GM13976 (cell line): ENCODE data around the gene PGRMC2.
"Not testable (repeated sequence)": the region's sequence is repeated elsewhere in the genome, so short reads cannot be mapped to it uniquely, and the experiment has no call there.

Experiments
- DNase-seq: peaks from one replicate; pipeline ENCODE4 v3.0.0; 2012; ENCODE audit warnings: low spot score
- CTCF ChIP-seq: IDR thresholded peaks from 2 replicates; pipeline ENCODE4 v1.5.1; 2012; ENCODE audit warnings: borderline replicate concordance, mild to moderate bottlenecking; ENCODE audit not compliant: insufficient read depth; ENCODE audit errors: extremely low read depth, missing control alignments, control extremely low read depth
- in situ Hi-C: fragments of 300-500 bp; cut with MboI; formaldehyde crosslinking; loops from one replicate; pipeline ENCODE4 v1.12.0; 2022; ENCODE audit warnings: low sequenced_read_pairs, mixed read lengths, inconsistent platforms; ENCODE audit not compliant: unreplicated experiment

Gene PGRMC2

GRCh38 chr4:128256539-128256938 is 31.1 kb downstream of the PGRMC2 start:
- DNase-seq = no peak
- TF ChIP-seq CTCF = no peak
- in situ Hi-C loops = no loop called here

DNA sequence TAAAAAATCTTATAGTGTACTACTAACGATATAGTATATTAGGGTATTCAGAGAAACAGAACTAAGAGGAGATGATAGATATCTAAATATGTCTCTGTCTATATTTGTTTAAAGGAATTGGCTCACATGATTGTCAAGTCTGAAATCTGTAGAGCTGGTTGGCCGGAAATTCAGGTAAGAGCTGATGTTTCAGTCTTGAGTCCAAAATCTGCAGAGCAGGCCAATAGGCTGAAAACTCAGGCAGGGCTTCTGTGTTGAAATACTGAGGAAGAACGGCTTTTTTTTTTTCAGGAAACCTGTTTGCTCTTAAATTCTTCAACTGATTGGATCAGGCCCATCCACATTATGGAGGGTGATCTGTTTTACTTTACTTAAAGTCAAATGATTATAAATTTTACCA is 31.7 kb downstream of the PGRMC2 start:
- in situ Hi-C loops = no loop called here
- DNase-seq = no peak
- TF ChIP-seq CTCF = no peak

DNA sequence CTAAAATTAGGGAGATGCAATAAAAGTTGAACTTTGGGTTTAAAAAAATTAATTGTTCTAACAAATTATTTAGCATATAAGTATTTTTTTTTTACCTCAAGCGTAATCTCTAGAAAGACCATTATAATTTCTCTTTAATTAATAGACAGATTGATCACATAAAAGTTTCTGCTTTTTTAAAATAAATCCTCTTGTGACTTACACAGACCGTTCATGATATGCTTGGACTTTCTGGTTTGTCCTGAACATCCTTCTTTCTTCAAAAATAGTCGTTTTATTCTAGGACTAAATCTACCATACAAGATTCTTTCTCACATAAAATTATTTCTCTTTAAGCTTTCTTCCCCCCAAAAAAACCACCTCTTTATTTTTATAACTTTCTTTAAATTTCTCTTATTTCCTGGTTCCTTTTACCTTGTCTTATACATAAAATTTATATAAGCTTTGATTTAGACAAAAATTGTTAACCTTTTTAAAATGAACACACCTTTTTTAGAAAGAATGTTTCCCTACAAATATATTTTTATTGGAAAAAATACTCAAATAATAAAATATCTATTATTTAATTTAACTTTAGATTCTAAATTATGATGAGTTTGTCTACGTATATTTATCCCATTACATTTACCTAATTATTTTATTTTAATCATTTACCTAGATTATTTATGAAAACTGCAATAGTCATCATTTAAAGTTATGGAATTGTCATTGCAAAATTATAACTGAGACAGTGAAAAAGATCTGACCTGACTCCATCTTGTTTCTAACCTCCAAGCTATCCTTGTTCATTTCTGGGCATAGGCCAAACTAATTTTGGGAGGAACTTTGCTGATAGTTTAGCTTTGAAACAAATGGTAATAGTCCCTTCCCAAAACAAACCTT is 37.6 kb downstream of the PGRMC2 start:
- in situ Hi-C loops = no loop called here
- TF ChIP-seq CTCF = no peak
- no peak for DNase-seq

GRCh38 chr4:128247906-128248305 is 39.7 kb downstream of the PGRMC2 start:
- no peak for TF ChIP-seq CTCF
- in situ Hi-C loops = no loop called here
- DNase-seq = no peak

DNA sequence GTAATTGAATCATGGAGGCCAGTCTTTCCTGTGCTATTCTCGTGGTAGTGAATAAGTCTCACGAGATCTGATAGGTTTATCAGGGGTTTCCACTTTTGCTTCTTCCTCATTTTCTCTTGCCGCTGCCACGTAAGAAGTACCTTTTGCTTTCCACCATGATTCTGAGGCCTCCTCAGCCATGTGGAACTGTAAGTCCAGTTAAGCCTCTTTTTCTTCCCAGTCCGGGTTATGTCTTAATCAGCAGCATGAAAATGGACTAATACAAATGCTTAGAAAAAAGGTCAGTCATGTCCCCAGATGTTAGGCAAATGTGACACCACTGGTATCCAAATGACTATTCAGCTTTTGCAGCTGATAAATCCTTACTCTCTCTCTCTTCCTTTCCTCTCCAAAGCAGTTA is 42.2 kb downstream of the PGRMC2 start:
- in situ Hi-C loops, DNase-seq: not testable (repeated sequence)

GRCh38 chr4:128244379-128244778 is 43.2 kb downstream of the PGRMC2 start:
- in situ Hi-C loops = no loop called here
- no peak for TF ChIP-seq CTCF
- DNase-seq = no peak

DNA sequence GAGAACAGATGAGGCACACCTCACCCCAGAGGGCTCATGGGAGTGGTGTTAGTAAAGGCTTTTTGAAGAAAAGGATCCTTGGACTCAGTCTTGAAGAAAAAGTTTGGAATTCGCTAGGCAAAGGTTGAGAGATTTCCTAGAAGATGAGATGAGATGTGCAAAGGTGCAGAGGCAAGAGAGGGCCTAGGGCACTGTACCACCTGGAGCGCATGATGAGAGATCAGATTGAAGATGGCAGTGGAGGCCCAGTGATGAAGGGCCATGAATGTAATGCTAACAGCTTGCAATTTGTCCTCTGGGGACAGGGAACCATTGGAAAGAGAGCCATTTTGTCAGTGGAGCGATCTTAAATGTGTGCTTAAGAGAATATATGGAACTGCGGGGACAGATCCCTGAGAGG is 45.0 kb downstream of the PGRMC2 start:
- no peak for DNase-seq
- no peak for TF ChIP-seq CTCF
- in situ Hi-C loops = no loop called here
